GM23248 (cell line): ENCODE results near the gene RIT2. TPM values are rescaled to one million over a fixed set of nuclear protein-coding genes. Genes with fewer than 3 reads are reported as not detected.

Experiments
- DNase-seq: peaks from one replicate; pipeline ENCODE4 v3.0.0-alpha.2; 2015
- H2AFZ ChIP-seq: fragments of 200-600 bp; sonication (generic); 2 replicates; pipeline ENCODE4 v1.6.1; 2016; ENCODE audit warnings: antibody characterized with exemption
- H3F3A ChIP-seq: fragments of 200-600 bp; sonication (generic); 2 replicates; pipeline ENCODE4 v1.6.1; 2016; ENCODE audit warnings: mild to moderate bottlenecking, antibody characterized with exemption, mixed run types; ENCODE audit not compliant: insufficient read depth
- H3K27ac ChIP-seq: fragments of 200-600 bp; sonication (generic); 2 replicates; pipeline ENCODE4 v1.5.1; 2016; ENCODE audit warnings: mild to moderate bottlenecking
- H3K27me3 ChIP-seq: fragments of 200-600 bp; sonication (generic); replicated peaks from 2 replicates; pipeline ENCODE4 v1.6.1; 2016; ENCODE audit warnings: mild to moderate bottlenecking; ENCODE audit not compliant: insufficient read depth
- H3K36me3 ChIP-seq: fragments of 200-600 bp; sonication (generic); 2 replicates; pipeline ENCODE4 v1.6.1; 2016; ENCODE audit warnings: low read depth, mild to moderate bottlenecking
- H3K4me1 ChIP-seq: fragments of 200-600 bp; sonication (generic); 2 replicates; pipeline ENCODE4 v1.6.1; 2016; ENCODE audit warnings: mild to moderate bottlenecking; ENCODE audit not compliant: insufficient read depth
- H3K4me2 ChIP-seq: fragments of 200-600 bp; sonication (generic); one replicate; pipeline ENCODE4 v1.6.1; 2016; ENCODE audit warnings: mild to moderate bottlenecking; ENCODE audit not compliant: unreplicated experiment
- H3K4me3 ChIP-seq: fragments of 200-600 bp; sonication (generic); 2 replicates; pipeline ENCODE4 v1.5.1; 2016; ENCODE audit warnings: mild to moderate bottlenecking
- H3K79me2 ChIP-seq: fragments of 200-600 bp; sonication (generic); 2 replicates; pipeline ENCODE4 v1.6.1; 2016; ENCODE audit warnings: mild to moderate bottlenecking; ENCODE audit not compliant: insufficient read depth
- H3K9ac ChIP-seq: fragments of 200-600 bp; sonication (generic); 2 replicates; pipeline ENCODE4 v1.6.1; 2016; ENCODE audit warnings: mild to moderate bottlenecking
- H3K9me2 ChIP-seq: fragments of 200-600 bp; sonication (generic); 2 replicates; pipeline ENCODE4 v1.6.1; 2016; ENCODE audit warnings: mixed run types, mild to moderate bottlenecking, moderate library complexity; ENCODE audit not compliant: insufficient read depth
- H3K9me3 ChIP-seq: fragments of 200-600 bp; sonication (generic); one replicate; pipeline ENCODE4 v1.6.1; 2017; ENCODE audit warnings: low read depth
- H4K20me1 ChIP-seq: fragments of 200-600 bp; sonication (generic); 2 replicates; pipeline ENCODE4 v1.6.0; 2016; ENCODE audit not compliant: insufficient read depth
- EZH2 ChIP-seq: fragments of 200-600 bp; sonication (generic); IDR thresholded peaks from 2 replicates; pipeline ENCODE4 v1.6.1; 2018; ENCODE audit warnings: antibody characterized with exemption, mild to moderate bottlenecking; ENCODE audit not compliant: insufficient read depth, poor library complexity, severe bottlenecking
- EZH2phosphoT487 ChIP-seq: fragments of 200-600 bp; sonication (generic); IDR thresholded peaks from 2 replicates; pipeline ENCODE4 v1.6.1; 2018; ENCODE audit warnings: antibody characterized with exemption, moderate library complexity, mild to moderate bottlenecking, low read depth; ENCODE audit not compliant: insufficient read depth
- WGBS, 2 experiments: methylation state at CpG; one replicate each; pipeline ENCODE4 v1.1.6; 2015 to 2017; ENCODE audit warnings: low lambda C conversion rate in 2 of 2, low coverage in 1 of 2; ENCODE audit errors: missing lambda C conversion rate in 2 of 2; 5-methylcytosine and 5-hydroxymethylcytosine counted together
- in situ Hi-C: fragments of 300-500 bp; cut with MboI; formaldehyde crosslinking; loops from 2 replicates; pipeline ENCODE4 v1.15.0; 2020
- polyA plus RNA-seq: library from polyadenylated mRNA; unstranded; fragments of >200 nt; fragmentation: Nextera tagmentation; extraction: Ambion mirVana; gene quantifications from 2 replicates; pipeline ENCODE4 v1.2.1, GENCODE V29; 2016
- total RNA-seq: library from RNA; depleted of rRNA; stranded (reverse); fragments of >200 nt; shearing (Covaris generic); gene quantifications from 2 replicates; pipeline ENCODE4 v1.2.3, GENCODE V29; 2014

RIT2 gene
- total and polyA plus RNA-seq, 2 experiments from 2014 or later = not detected

DNA sequence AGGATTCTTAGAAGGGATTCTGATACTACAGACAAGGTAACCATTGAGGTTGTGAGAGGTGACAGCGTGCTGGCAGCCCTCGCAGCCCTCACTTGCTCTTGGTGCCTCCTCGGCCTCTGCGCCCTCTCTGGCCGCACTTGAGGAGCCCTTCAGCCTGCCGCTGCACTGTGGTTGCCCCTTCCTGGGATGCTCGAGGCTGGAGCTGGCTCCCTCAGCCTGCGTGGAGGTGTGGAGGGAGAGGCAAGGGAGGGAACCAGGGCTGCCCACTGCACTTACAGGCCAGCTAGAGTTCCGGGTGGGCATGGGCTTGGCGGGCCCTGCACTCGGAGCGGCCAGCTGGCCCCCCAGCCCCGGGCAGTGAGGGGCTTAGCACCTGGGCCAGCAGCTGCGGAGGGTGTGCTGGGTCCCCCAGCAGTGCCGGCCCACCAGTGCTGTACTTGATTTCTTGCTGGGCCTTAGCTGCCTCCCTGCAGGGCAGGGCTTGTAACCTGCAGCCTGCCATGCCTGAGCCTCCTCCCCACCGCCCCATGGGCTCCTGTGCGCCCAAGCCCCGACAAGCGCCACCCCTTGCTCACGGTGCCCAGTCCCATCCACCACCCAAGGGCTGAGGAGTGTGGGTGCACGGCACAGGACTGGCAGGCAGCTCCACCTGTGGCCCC is 23.9 kb upstream of the RIT2 start:
- in situ Hi-C loops = no loop called here
- Histone ChIP-seq H3K27me3 (no peaks in the 10 kb centered on the region), H3K9me3 (no peaks in the 10 kb centered on the region)

DNA sequence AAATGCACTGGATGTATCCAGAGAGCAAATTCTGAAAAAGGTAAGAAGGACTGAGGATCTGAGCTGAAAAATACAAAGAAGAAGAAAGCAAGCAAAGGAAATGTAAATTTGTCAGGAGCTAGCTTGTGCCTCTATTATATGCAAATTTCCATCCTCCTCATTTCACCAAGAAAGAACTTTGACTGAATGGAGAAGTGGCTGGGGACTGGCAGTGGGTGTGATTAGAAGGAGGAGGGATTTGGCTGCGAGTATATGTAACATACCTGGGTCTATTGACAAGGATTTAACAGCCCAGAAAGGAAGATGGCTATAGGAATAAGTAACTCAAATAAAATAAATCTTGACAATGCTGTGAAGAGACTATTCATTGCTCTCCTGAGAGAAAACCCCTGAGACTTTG is 19.4 kb upstream of the RIT2 start:
- Histone ChIP-seq H3K4me1 (peaks cover 3% of the 10 kb centered on the region; the same call in 1 of the 2 replicates), H3K4me2 (no peak overlapping the region), H4K20me1 (no peaks in the 10 kb centered on the region), H3K27me3 (no peaks in the 10 kb centered on the region), H3K9me3 (no peaks in the 10 kb centered on the region), H3K79me2 (no peaks in the 10 kb centered on the region), H3F3A (no peaks in the 10 kb centered on the region), H3K9me2 (no peaks in the 10 kb centered on the region), H3K9ac (no peak overlapping the region), H2AFZ (no peak overlapping the region), H3K27ac (no peak overlapping the region), H3K36me3 (no peaks in the 10 kb centered on the region), H3K4me3 (no peak overlapping the region)
- WGBS, 2 experiments = 29 to 56% methylated on average over 1 of the region's 1 CpG
- in situ Hi-C loops = no loop called here
- DNase-seq = no peak
- TF ChIP-seq EZH2phosphoT487 (no peak), EZH2 (no peak)

More for the DNA sequence above, 23.9 kb upstream of the RIT2 start:
- no peaks in the 10 kb centered on the region for H3K9me2 ChIP-seq
- no peak overlapping the region for H3K4me3 ChIP-seq
- no peak overlapping the region for H3K9ac ChIP-seq
- H3K27ac ChIP-seq = no peak overlapping the region
- TF ChIP-seq EZH2 (no peak), EZH2phosphoT487 (no peak)
- no peak overlapping the region for H3K4me2 ChIP-seq
- H3F3A ChIP-seq = no peaks in the 10 kb centered on the region
- H4K20me1 ChIP-seq = no peaks in the 10 kb centered on the region
- no peaks in the 10 kb centered on the region for H3K4me1 ChIP-seq
- DNase-seq = no peak
- no peaks in the 10 kb centered on the region for H3K36me3 ChIP-seq
- H3K79me2 ChIP-seq = no peaks in the 10 kb centered on the region
- no peak overlapping the region for H2AFZ ChIP-seq
- WGBS, 2 experiments = 48 to 57% methylated on average over 13 to 19 of the region's 21 CpGs

DNA sequence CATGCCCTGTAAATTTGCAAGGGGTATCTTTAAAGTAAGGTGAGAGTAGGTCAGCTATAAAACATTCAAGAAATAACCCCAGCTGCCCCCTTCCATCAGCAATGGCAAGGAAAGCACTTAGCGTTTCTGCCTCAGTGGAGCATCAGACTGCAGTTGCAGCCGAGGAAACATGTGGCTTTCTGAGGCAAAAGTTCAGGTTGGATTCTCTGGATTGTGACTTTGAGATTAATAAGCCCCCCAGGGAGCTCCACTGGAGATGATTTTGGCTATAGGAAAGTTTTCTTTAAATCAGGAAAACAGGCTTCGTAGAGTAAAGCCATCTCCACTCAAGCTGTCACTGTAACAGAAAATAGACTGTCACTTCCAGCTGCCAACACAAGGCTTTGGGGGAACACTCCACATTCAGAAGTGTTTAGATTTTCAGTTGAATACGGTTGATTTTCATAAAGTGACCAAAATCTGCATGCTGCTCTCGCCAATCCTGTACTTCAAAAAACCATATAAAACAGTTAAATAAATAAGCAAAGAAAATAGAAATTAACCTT is 15.3 kb upstream of the RIT2 start:
- peak overlapping the region; percentile 75 for H3K4me3 ChIP-seq
- no peak overlapping the region for H3K9ac ChIP-seq
- no peak for DNase-seq
- H3K27ac ChIP-seq = no peak overlapping the region
- H3K36me3 ChIP-seq = no peaks in the 10 kb centered on the region
- no peaks in the 10 kb centered on the region for H4K20me1 ChIP-seq
- H3K27me3 ChIP-seq = no peaks in the 10 kb centered on the region
- peak overlapping the region; percentile 65 for H3K4me2 ChIP-seq
- no peaks in the 10 kb centered on the region for H3F3A ChIP-seq
- H3K9me3 ChIP-seq = no peaks in the 10 kb centered on the region
- no peaks in the 10 kb centered on the region for H3K79me2 ChIP-seq
- peak overlapping the region; percentile 90 for H2AFZ ChIP-seq
- in situ Hi-C loops = no loop called here
- H3K9me2 ChIP-seq = no peaks in the 10 kb centered on the region
- TF ChIP-seq EZH2phosphoT487 = no peak
- TF ChIP-seq EZH2 = no peak
- 9 to 22% methylated on average over 5 of the region's 5 CpGs for WGBS, 2 experiments
- H3K4me1 ChIP-seq = peaks cover 6% of the 10 kb centered on the region; the same call in 1 of the 2 replicates

DNA sequence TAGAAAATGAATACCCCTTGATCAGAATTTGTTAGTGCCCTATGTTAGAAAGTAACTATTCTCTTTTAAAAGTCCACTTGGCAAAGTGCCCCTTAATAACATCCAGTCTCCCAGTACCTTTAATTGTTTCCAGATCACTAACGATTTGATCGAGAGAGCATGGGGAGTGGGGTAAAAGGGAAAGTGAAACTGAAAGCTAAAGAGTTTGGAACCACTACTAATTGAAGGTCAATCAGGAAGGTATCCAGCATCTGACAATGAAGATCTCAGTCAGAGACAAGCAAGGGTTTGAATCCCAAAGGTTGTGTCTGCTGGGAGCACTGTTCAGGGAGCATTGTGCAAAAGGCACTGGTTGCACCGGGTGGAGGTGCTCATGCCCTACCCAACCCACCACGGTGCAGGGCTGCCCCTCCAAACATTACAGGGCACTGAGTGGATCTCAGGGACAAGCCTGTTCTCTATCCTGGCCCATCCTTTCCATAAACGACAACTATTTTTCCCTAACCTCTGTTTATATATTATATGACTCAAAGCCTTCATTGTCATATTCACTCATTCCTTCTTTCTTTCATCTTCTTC is 14.6 kb upstream of the RIT2 start:
- TF ChIP-seq EZH2phosphoT487 (no peak), EZH2 (no peak)
- Histone ChIP-seq H4K20me1 (no peaks in the 10 kb centered on the region), H3K9ac (peak overlapping the region; percentile 49), H3K4me3 (peak overlapping the region; percentile 75), H2AFZ (peak overlapping the region; percentile 90), H3K27ac (no peak overlapping the region), H3F3A (no peaks in the 10 kb centered on the region), H3K4me2 (peak overlapping the region; percentile 65), H3K9me3 (no peaks in the 10 kb centered on the region), H3K4me1 (peaks cover 6% of the 10 kb centered on the region; the same call in 1 of the 2 replicates), H3K27me3 (no peaks in the 10 kb centered on the region), H3K9me2 (no peaks in the 10 kb centered on the region), H3K79me2 (no peaks in the 10 kb centered on the region), H3K36me3 (no peaks in the 10 kb centered on the region)
- in situ Hi-C loops = no loop called here
- peak; percentile 33 for DNase-seq
- 3 to 12% methylated on average over 5 of the region's 5 CpGs for WGBS, 2 experiments
